ENCODE results near the gene GABBR2.

Gene GABBR2

DNA sequence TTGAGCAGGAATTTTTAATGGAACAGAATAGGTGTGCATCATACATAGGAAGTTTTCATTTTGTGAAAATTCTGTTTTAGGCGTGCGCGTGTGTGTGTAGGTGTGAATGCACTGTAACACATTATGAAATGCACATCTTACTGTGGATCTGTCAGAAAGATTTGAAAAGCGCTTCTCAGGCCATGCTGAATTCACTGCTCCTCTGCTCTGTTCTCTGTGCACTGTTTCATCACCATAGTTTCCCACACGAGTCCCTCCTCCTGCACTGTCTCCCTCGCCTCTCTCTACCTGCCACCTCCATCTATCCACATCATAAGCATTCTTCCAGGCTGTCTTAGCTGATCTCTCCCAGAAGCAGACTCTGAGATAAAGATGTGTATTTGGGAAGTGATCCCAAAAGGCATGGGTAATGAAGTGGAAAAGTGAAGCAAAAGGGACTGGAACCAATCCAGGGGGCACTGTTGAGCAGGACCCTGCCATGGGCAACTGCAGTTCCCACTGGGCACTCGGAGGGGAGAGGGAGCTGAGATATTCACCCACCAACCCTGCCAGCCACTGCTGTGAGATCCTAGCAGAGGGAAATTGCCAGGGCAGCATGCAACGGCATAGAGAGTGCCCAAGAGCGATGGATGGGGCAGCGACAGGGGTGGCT, 65.9 kb downstream of the GABBR2 start:
- Histone ChIP-seq H3K27ac (ENCODE audit: low read depth, low read length) (no peak overlapping the region), H2BK12ac (ENCODE audit: low read length) (no peak overlapping the region), H3K23ac (ENCODE audit: low read length) (no peak overlapping the region), H3K4me1 (ENCODE audit: control insufficient read depth in 1 of 2, insufficient read depth in 2 of 2, low read length in 2 of 2) (no peaks in the 10 kb centered on the region), H3K9ac (ENCODE audit: low read length) (no peak overlapping the region), H3K14ac (ENCODE audit: low read length) (no peak overlapping the region), H2AFZ (ENCODE audit: insufficient read depth, low read length, poor library complexity) (no peak overlapping the region), H3K18ac (ENCODE audit: low read length) (no peak overlapping the region), H2BK5ac (ENCODE audit: low read depth, low read length, poor library complexity) (no peak overlapping the region), H4K12ac (ENCODE audit: low read depth, low read length) (no peak overlapping the region), H3K4ac (ENCODE audit: low read depth, low read length) (no peak overlapping the region), H3K36me3 (ENCODE audit: control insufficient read depth in 1 of 2, insufficient read depth in 2 of 2, low read length in 2 of 2) (no peaks in the 10 kb centered on the region), H2BK120ac (ENCODE audit: insufficient read depth, low read length, poor library complexity) (no peak overlapping the region), H4K91ac (ENCODE audit: low read depth, low read length) (no peak overlapping the region), H2AK5ac (ENCODE audit: low read length) (no peak overlapping the region), H3K27me3 (ENCODE audit: insufficient read depth, low read length) (no peaks in the 10 kb centered on the region), H3K4me3 (ENCODE audit: low read depth, low read length) (no peak overlapping the region), H4K8ac (ENCODE audit: low read depth, low read length) (no peak overlapping the region), H3K79me2 (ENCODE audit: control insufficient read depth, insufficient read depth, low read length, poor library complexity) (no peaks in the 10 kb centered on the region), H3K4me2 (ENCODE audit: low read length) (no peak overlapping the region), H3K79me1 (ENCODE audit: low read length) (no peaks in the 10 kb centered on the region), H3K9me3 (ENCODE audit: insufficient read depth, low read depth, low read length) (peaks cover 4% of the 10 kb centered on the region)
- DNase-seq, result peak in 1 of 2 donors; percentile 26
- no CpG with 5 or more reads among the region's 10 CpGs for WGBS (ENCODE audit: extremely low coverage, insufficient coverage, insufficient read length)

DNA sequence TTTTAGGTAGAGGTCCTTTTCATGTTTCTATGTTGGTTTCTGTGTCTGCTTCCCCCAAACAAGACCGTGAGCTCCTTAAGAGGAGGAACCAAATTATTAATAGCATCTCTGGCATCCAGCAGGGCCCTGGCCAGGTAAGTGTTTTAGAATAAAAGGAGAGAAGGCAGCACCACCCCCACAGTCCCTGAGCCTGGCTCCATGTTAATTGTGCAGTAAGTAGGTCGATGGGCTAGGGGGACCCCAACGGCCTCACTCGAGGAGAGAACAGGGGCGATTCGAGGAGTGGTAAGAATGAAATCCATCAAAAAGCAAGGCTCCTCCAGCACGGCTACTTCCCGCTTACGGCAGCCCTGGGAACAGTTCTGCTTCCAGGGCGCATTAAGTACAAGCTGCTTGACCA, 67.0 kb downstream of the GABBR2 start:
- no peaks in the 10 kb centered on the region for H3K27me3 ChIP-seq (ENCODE audit: insufficient read depth, low read length)
- H2BK5ac ChIP-seq (ENCODE audit: low read depth, low read length, poor library complexity), result no peak overlapping the region
- H3K14ac ChIP-seq (ENCODE audit: low read length), result no peak overlapping the region
- H3K36me3 ChIP-seq (ENCODE audit: control insufficient read depth in 1 of 2, insufficient read depth in 2 of 2, low read length in 2 of 2), result no peaks in the 10 kb centered on the region
- no peak overlapping the region for H2AK5ac ChIP-seq (ENCODE audit: low read length)
- H2BK120ac ChIP-seq (ENCODE audit: insufficient read depth, low read length, poor library complexity), result no peak overlapping the region
- H3K79me1 ChIP-seq (ENCODE audit: low read length), result no peaks in the 10 kb centered on the region
- H3K9ac ChIP-seq (ENCODE audit: low read length), result no peak overlapping the region
- peaks cover 4% of the 10 kb centered on the region for H3K9me3 ChIP-seq (ENCODE audit: insufficient read depth, low read depth, low read length)
- no peak overlapping the region for H2AFZ ChIP-seq (ENCODE audit: insufficient read depth, low read length, poor library complexity)
- WGBS (ENCODE audit: extremely low coverage, insufficient coverage, insufficient read length), result no CpG with 5 or more reads among the region's 10 CpGs
- no peak overlapping the region for H3K18ac ChIP-seq (ENCODE audit: low read length)
- no peaks in the 10 kb centered on the region for H3K4me1 ChIP-seq (ENCODE audit: control insufficient read depth in 1 of 2, insufficient read depth in 2 of 2, low read length in 2 of 2)
- no peak overlapping the region for H3K4me3 ChIP-seq (ENCODE audit: low read depth, low read length)
- H4K8ac ChIP-seq (ENCODE audit: low read depth, low read length), result no peak overlapping the region
- H4K12ac ChIP-seq (ENCODE audit: low read depth, low read length), result no peak overlapping the region
- peak in 1 of 2 donors; percentile 17 for DNase-seq
- no peak overlapping the region for H3K4me2 ChIP-seq (ENCODE audit: low read length)
- H3K23ac ChIP-seq (ENCODE audit: low read length), result no peak overlapping the region
- H2BK12ac ChIP-seq (ENCODE audit: low read length), result no peak overlapping the region
- no peak overlapping the region for H3K27ac ChIP-seq (ENCODE audit: low read depth, low read length)
- H4K91ac ChIP-seq (ENCODE audit: low read depth, low read length), result no peak overlapping the region
- no peaks in the 10 kb centered on the region for H3K79me2 ChIP-seq (ENCODE audit: control insufficient read depth, insufficient read depth, low read length, poor library complexity)
- H3K4ac ChIP-seq (ENCODE audit: low read depth, low read length), result no peak overlapping the region

DNA sequence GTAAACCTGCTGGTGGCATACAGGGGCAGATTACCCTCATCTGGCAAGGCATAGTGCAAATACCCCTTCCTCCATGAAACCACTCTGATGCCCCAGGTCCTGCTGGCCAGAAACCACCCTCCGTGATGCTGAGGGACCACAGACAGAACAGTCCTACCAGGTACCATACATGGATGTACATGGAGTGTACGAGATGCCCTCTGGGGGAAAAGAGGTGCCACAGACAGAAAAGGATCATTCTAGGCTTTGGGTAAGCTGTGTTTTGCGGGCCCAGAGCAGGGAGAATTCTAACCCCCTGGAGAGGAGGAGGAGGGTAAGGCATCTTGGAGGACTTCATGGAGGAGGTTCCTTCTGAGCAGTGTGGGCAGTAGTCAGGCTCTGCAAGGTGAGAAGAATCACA, 68.3 kb downstream of the GABBR2 start:
- H3K9me3 ChIP-seq (ENCODE audit: insufficient read depth, low read depth, low read length), result peaks cover 4% of the 10 kb centered on the region
- no peak overlapping the region for H3K23ac ChIP-seq (ENCODE audit: low read length)
- no peak overlapping the region for H3K4me2 ChIP-seq (ENCODE audit: low read length)
- H3K27me3 ChIP-seq (ENCODE audit: insufficient read depth, low read length), result no peaks in the 10 kb centered on the region
- H3K79me2 ChIP-seq (ENCODE audit: control insufficient read depth, insufficient read depth, low read length, poor library complexity), result no peaks in the 10 kb centered on the region
- no peak overlapping the region for H3K18ac ChIP-seq (ENCODE audit: low read length)
- H3K27ac ChIP-seq (ENCODE audit: low read depth, low read length), result no peak overlapping the region
- no peak overlapping the region for H3K9ac ChIP-seq (ENCODE audit: low read length)
- H3K4ac ChIP-seq (ENCODE audit: low read depth, low read length), result no peak overlapping the region
- H4K12ac ChIP-seq (ENCODE audit: low read depth, low read length), result no peak overlapping the region
- DNase-seq, result peak; percentile 22 to 40
- H2AK5ac ChIP-seq (ENCODE audit: low read length), result no peak overlapping the region
- H2AFZ ChIP-seq (ENCODE audit: insufficient read depth, low read length, poor library complexity), result no peak overlapping the region
- no peak overlapping the region for H4K91ac ChIP-seq (ENCODE audit: low read depth, low read length)
- no peak overlapping the region for H2BK12ac ChIP-seq (ENCODE audit: low read length)
- H4K8ac ChIP-seq (ENCODE audit: low read depth, low read length), result no peak overlapping the region
- H3K4me1 ChIP-seq (ENCODE audit: control insufficient read depth in 1 of 2, insufficient read depth in 2 of 2, low read length in 2 of 2), result no peaks in the 10 kb centered on the region
- H3K4me3 ChIP-seq (ENCODE audit: low read depth, low read length), result no peak overlapping the region
- H3K14ac ChIP-seq (ENCODE audit: low read length), result no peak overlapping the region
- H3K36me3 ChIP-seq (ENCODE audit: control insufficient read depth in 1 of 2, insufficient read depth in 2 of 2, low read length in 2 of 2), result no peaks in the 10 kb centered on the region
- no peak overlapping the region for H2BK5ac ChIP-seq (ENCODE audit: low read depth, low read length, poor library complexity)
- H2BK120ac ChIP-seq (ENCODE audit: insufficient read depth, low read length, poor library complexity), result no peak overlapping the region
- WGBS (ENCODE audit: extremely low coverage, insufficient coverage, insufficient read length), result no CpG with 5 or more reads among the region's 3 CpGs
- H3K79me1 ChIP-seq (ENCODE audit: low read length), result no peaks in the 10 kb centered on the region

DNA sequence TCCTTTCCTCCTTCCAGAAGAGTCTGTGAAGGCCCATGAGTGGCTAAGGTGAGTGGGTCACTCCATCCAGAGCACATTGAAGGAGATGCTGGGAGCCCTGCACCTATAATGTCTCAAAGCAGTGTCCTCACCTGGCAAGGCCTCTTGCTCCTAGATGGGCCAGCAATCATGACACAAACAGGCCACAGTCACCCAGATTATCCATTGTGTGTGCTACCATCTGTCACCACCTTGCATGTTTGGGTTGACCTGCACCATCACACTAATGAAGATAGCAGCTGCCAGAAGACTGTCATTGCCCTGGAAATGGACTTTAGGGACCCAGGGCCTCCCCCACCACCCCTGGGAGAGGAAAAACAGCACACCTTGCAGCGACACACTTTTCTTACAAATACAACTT, 69.6 kb downstream of the GABBR2 start:
- Histone ChIP-seq H2AK5ac (ENCODE audit: low read length) (no peak overlapping the region), H4K91ac (ENCODE audit: low read depth, low read length) (no peak overlapping the region), H3K27me3 (ENCODE audit: insufficient read depth, low read length) (no peaks in the 10 kb centered on the region), H2AFZ (ENCODE audit: insufficient read depth, low read length, poor library complexity) (no peak overlapping the region), H3K4me2 (ENCODE audit: low read length) (no peak overlapping the region), H3K14ac (ENCODE audit: low read length) (no peak overlapping the region), H3K4me3 (ENCODE audit: low read depth, low read length) (no peak overlapping the region), H4K8ac (ENCODE audit: low read depth, low read length) (no peak overlapping the region), H3K18ac (ENCODE audit: low read length) (no peak overlapping the region), H3K4me1 (ENCODE audit: control insufficient read depth in 1 of 2, insufficient read depth in 2 of 2, low read length in 2 of 2) (no peaks in the 10 kb centered on the region), H3K79me2 (ENCODE audit: control insufficient read depth, insufficient read depth, low read length, poor library complexity) (no peaks in the 10 kb centered on the region), H3K23ac (ENCODE audit: low read length) (no peak overlapping the region), H2BK5ac (ENCODE audit: low read depth, low read length, poor library complexity) (no peak overlapping the region), H3K4ac (ENCODE audit: low read depth, low read length) (no peak overlapping the region), H2BK120ac (ENCODE audit: insufficient read depth, low read length, poor library complexity) (no peak overlapping the region), H3K27ac (ENCODE audit: low read depth, low read length) (no peak overlapping the region), H3K36me3 (ENCODE audit: control insufficient read depth in 1 of 2, insufficient read depth in 2 of 2, low read length in 2 of 2) (no peaks in the 10 kb centered on the region), H2BK12ac (ENCODE audit: low read length) (no peak overlapping the region), H3K9me3 (ENCODE audit: insufficient read depth, low read depth, low read length) (peaks cover 4% of the 10 kb centered on the region), H3K9ac (ENCODE audit: low read length) (no peak overlapping the region), H4K12ac (ENCODE audit: low read depth, low read length) (no peak overlapping the region), H3K79me1 (ENCODE audit: low read length) (no peaks in the 10 kb centered on the region)
- DNase-seq, result no peak
- no CpG with 5 or more reads among the region's 1 CpG for WGBS (ENCODE audit: extremely low coverage, insufficient coverage, insufficient read length)

Measured in trophoblast cell (in vitro differentiated cells and primary cell).